ENCODE data around the gene ST6GALNAC4.

Gene ST6GALNAC4

DNA sequence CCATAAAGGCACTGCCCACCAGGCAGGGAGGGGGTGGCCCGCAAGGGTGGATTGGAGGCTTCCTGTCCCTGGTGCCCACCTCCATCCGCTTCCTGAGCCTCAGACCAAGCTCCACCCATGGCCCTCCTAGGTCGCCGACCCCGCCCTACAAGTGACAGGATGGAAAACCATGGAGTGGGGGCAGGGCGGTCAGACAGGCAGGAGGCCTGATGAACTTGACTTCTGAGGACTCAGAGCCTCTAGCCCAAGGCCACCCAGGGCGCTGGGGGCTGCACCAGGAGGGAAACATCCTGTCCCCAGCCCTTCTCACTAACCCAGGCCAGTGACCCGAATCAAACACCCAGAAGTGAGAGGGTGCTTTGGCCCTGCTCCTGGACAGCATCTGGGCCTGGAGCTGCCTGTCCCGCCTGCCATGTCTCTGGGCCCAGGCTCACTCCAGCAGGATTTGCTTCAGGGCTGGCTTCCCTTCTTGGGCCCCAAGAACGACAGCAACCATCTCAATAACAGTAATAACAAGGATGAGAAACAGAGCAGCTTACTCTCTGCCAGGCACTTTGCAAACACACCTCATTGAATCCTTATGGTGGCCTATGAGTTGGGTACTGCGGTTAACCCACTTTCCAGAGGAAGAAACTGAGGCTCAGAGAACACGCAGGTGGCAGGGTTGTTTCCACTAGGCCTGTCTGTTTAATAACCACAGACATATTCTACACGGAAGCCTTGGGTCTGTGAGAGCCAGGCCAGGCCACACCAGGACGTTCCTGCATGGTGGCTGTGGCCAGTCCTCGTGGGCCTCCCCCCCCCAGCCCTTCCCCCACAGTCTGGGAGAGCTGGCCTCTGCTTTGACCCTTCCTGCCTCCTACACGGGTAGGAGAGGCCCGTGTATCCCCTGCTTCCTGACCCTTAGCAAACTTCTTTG, 13.0 kb downstream of the ST6GALNAC4 start:
- H3K4me3 ChIP-seq (ENCODE audit: low read depth, low read length): no peak overlapping the region
- TF ChIP-seq MYC (IDR thresholded peaks at IDR 0.05; ENCODE audit: low read depth, low read length) (no peak), CTCF (IDR thresholded peaks at IDR 0.05; ENCODE audit: low read depth, low read length) (no peak), POLR2A (IDR thresholded peaks at IDR 0.05; ENCODE audit: extremely low read depth, insufficient read length) (no peak), MAX (IDR thresholded peaks at IDR 0.05; ENCODE audit: low read depth, low read length) (no peak; the same call in 1 of the 2 replicates)
- DNase-seq (ENCODE audit: low read depth): peak; percentile 40

GRCh38 chr9:127899128-127899943, 17.5 kb downstream of the ST6GALNAC4 start, which contains the start of gene ST6GALNAC6:
Gene ST6GALNAC6, minus strand, starts transcription at chr9:127899603. Its CDS starts 1,622 bp downstream, at chr9:127897981.
- DNase-seq (ENCODE audit: low read depth): peak; percentile 76

GRCh38 chr9:127898433-127899127, 18.3 kb downstream of the ST6GALNAC4 start:
- H3K4me3 ChIP-seq (ENCODE audit: low read depth, low read length): peak overlapping the region; percentile 55
- TF ChIP-seq CTCF (IDR thresholded peaks at IDR 0.05; ENCODE audit: low read depth, low read length) (no peak), MYC (IDR thresholded peaks at IDR 0.05; ENCODE audit: low read depth, low read length) (no peak), MAX (IDR thresholded peaks at IDR 0.05; ENCODE audit: low read depth, low read length) (no peak), POLR2A (IDR thresholded peaks at IDR 0.05; ENCODE audit: extremely low read depth, insufficient read length) (no peak)
- no peak for DNase-seq (ENCODE audit: low read depth)

More at GRCh38 chr9:127899128-127899943, 17.5 kb downstream of the ST6GALNAC4 start, which contains the start of gene ST6GALNAC6:
- peak within 1 kb of the TSS; percentile 55 for H3K4me3 ChIP-seq (ENCODE audit: low read depth, low read length)
- peak; percentile 53 for TF ChIP-seq POLR2A (IDR thresholded peaks at IDR 0.05; ENCODE audit: extremely low read depth, insufficient read length)
- TF ChIP-seq MAX (IDR thresholded peaks at IDR 0.05; ENCODE audit: low read depth, low read length): no peak
- TF ChIP-seq CTCF (IDR thresholded peaks at IDR 0.05; ENCODE audit: low read depth, low read length): no peak
- 0 out of 2 replicates have a peak, but pooled peaks have one; percentile 17 for TF ChIP-seq MYC (IDR thresholded peaks at IDR 0.05; ENCODE audit: low read depth, low read length)

GRCh38 chr9:127897193-127897692, 19.6 kb downstream of the ST6GALNAC4 start:
- H3K4me3 ChIP-seq (ENCODE audit: low read depth, low read length): no peak overlapping the region
- DNase-seq (ENCODE audit: low read depth): peak; percentile 87
- TF ChIP-seq CTCF (IDR thresholded peaks at IDR 0.05; ENCODE audit: low read depth, low read length): no peak
- TF ChIP-seq MYC (IDR thresholded peaks at IDR 0.05; ENCODE audit: low read depth, low read length): no peak
- no peak for TF ChIP-seq POLR2A (IDR thresholded peaks at IDR 0.05; ENCODE audit: extremely low read depth, insufficient read length)
- no peak for TF ChIP-seq MAX (IDR thresholded peaks at IDR 0.05; ENCODE audit: low read depth, low read length)

All from NB4 (cell line).